Neural progenitor cell (in vitro differentiated cells): ENCODE data around the gene CD8B. TPM values are rescaled to one million over a fixed set of nuclear protein-coding genes. Genes with fewer than 3 reads are reported as not detected.

ENCODE experiments used
- DNase-seq: peaks from one replicate; pipeline ENCODE4 v3.0.0-alpha.2; 2016; ENCODE audit warnings: low spot score
- H2AFZ ChIP-seq: fragments of 200-600 bp; sonication (generic); replicated peaks from 2 replicates; pipeline ENCODE4 v1.6.1; 2016; ENCODE audit warnings: antibody characterized with exemption
- H3F3A ChIP-seq: fragments of 200-600 bp; sonication (generic); 2 replicates; pipeline ENCODE4 v1.6.1; 2016; ENCODE audit warnings: antibody characterized with exemption, low read depth
- H3K27ac ChIP-seq: fragments of 200-600 bp; sonication (generic); 2 replicates; pipeline ENCODE4 v1.5.1; 2016; ENCODE audit warnings: mild to moderate bottlenecking
- H3K27me3 ChIP-seq: fragments of 200-600 bp; sonication (generic); 2 replicates; pipeline ENCODE4 v1.6.1; 2016; ENCODE audit warnings: mild to moderate bottlenecking, moderate library complexity
- H3K36me3 ChIP-seq: fragments of 200-600 bp; sonication (generic); 2 replicates; pipeline ENCODE4 v1.5.1; 2016
- H3K4me1 ChIP-seq: fragments of 200-600 bp; sonication (generic); 2 replicates; pipeline ENCODE4 v1.6.1; 2016; ENCODE audit warnings: mixed run types
- H3K4me2 ChIP-seq: fragments of 200-600 bp; sonication (generic); 2 replicates; pipeline ENCODE4 v1.6.1; 2016
- H3K4me3 ChIP-seq: fragments of 200-600 bp; sonication (generic); 2 replicates; pipeline ENCODE4 v1.5.1; 2016
- H3K79me2 ChIP-seq: fragments of 200-600 bp; sonication (generic); 2 replicates; pipeline ENCODE4 v1.6.1; 2016; ENCODE audit warnings: low read depth
- H3K9ac ChIP-seq: fragments of 200-600 bp; sonication (generic); 2 replicates; pipeline ENCODE4 v1.6.1; 2016
- H3K9me3 ChIP-seq: fragments of 200-600 bp; sonication (generic); 2 replicates; pipeline ENCODE4 v1.5.1; 2016; ENCODE audit warnings: low read depth
- H4K20me1 ChIP-seq: fragments of 200-600 bp; sonication (generic); 2 replicates; pipeline ENCODE4 v1.6.1; 2016; ENCODE audit warnings: low read depth
- H3K27ac Mint-ChIP-seq: 3 replicates; pipeline ENCODE4 v1.8.0; 2021; ENCODE audit warnings: mixed read lengths
- H3K27me3 Mint-ChIP-seq: 2 replicates; pipeline ENCODE4 v1.8.0; 2022; ENCODE audit warnings: low read depth, mild to moderate bottlenecking, inconsistent platforms, moderate library complexity, mixed read lengths; ENCODE audit not compliant: insufficient read depth
- H3K36me3 Mint-ChIP-seq: 3 replicates; pipeline ENCODE4 v1.8.0; 2021; ENCODE audit warnings: mixed read lengths
- H3K4me1 Mint-ChIP-seq: 3 replicates; pipeline ENCODE4 v1.8.0; 2021; ENCODE audit warnings: mixed read lengths
- H3K4me3 Mint-ChIP-seq: 3 replicates; pipeline ENCODE4 v1.8.0; 2021; ENCODE audit warnings: mild to moderate bottlenecking, moderate library complexity, mixed read lengths
- H3K9me3 Mint-ChIP-seq: 3 replicates; pipeline ENCODE4 v1.8.0; 2020; ENCODE audit warnings: mixed read lengths
- CTCF ChIP-seq: fragments of 200-600 bp; sonication (generic); IDR thresholded peaks from 2 replicates; pipeline ENCODE4 v1.5.1; 2017; ENCODE audit warnings: antibody characterized with exemption, mild to moderate bottlenecking
- EZH2 ChIP-seq: fragments of 200-600 bp; sonication (generic); IDR thresholded peaks from 2 replicates; pipeline ENCODE4 v1.6.1; 2017; ENCODE audit warnings: antibody characterized with exemption, mild to moderate bottlenecking, moderate library complexity
- EZH2phosphoT487 ChIP-seq: fragments of 200-600 bp; sonication (generic); IDR thresholded peaks from 2 replicates; pipeline ENCODE4 v1.6.1; 2017; ENCODE audit warnings: antibody characterized with exemption
- total RNA-seq: library from RNA; depleted of rRNA; stranded (reverse); fragments of >200 nt; gene quantifications from 2 replicates; pipeline ENCODE4 v1.2.3, GENCODE V29; 2015; ENCODE audit warnings: low replicate concordance

Gene CD8B
- total RNA-seq, 1 donor from 2014 or later: not detected

DNA sequence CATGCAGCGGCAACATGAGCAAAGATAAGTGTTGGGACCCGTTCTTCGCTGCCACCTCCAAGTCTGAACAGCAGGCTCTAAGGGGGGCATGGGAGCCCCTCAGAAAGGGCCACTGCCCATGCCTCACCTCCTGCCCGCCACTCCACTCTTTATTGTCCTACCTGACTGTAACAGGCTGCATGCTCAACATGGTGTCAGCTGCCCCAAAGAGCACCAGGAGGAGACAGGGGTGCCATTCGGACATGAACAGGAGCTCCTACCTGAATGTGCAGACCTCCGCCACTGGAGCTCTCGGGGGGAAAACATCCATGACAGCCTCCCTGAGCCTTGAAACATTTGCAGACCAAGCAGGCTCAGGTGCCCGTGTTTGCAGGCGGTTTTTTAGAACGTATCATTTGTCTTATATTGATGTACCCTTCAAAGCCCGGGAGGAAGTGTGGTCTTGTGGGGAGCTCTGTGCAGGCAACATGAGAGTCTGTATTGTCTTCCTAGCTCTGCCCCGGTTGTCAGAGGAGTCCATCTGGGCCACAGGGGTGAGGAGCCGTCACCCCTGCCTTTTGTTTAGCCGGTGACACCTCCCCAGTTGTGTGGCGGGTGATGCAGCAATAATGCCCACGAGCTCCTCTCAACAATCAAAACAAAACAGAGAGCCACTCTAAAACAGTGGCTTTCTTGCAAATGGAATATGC lies 35.8 kb downstream of the CD8B start:
- Mint-ChIP-seq H3K4me3 (no peak overlapping the region), H3K27ac (no peak overlapping the region), H3K4me1 (peaks cover 5% of the 10 kb centered on the region), H3K36me3 (no peaks in the 10 kb centered on the region), H3K9me3 (peaks cover 11% of the 10 kb centered on the region), H3K27me3 (peaks cover 2% of the 10 kb centered on the region)
- H3F3A ChIP-seq: no peaks in the 10 kb centered on the region
- H3K4me2 ChIP-seq: no peak overlapping the region
- H3K79me2 ChIP-seq: no peaks in the 10 kb centered on the region
- no peak for DNase-seq
- H3K9ac ChIP-seq: no peak overlapping the region
- TF ChIP-seq EZH2phosphoT487: no peak
- TF ChIP-seq EZH2: no peak
- TF ChIP-seq CTCF: no peak
- H3K4me3 ChIP-seq: no peak overlapping the region
- H3K27me3 ChIP-seq: no peaks in the 10 kb centered on the region
- H2AFZ ChIP-seq: no peak overlapping the region
- H3K36me3 ChIP-seq: no peaks in the 10 kb centered on the region
- H4K20me1 ChIP-seq: no peaks in the 10 kb centered on the region
- peaks cover 6% of the 10 kb centered on the region for H3K9me3 ChIP-seq
- H3K4me1 ChIP-seq: no peaks in the 10 kb centered on the region
- H3K27ac ChIP-seq: no peak overlapping the region

GRCh38 chr2:86825036-86825692 lies 36.5 kb downstream of the CD8B start:
- Histone ChIP-seq H3K27ac (no peak overlapping the region), H3K36me3 (no peaks in the 10 kb centered on the region), H3F3A (no peaks in the 10 kb centered on the region), H2AFZ (no peak overlapping the region), H3K4me1 (no peaks in the 10 kb centered on the region), H4K20me1 (no peaks in the 10 kb centered on the region), H3K9ac (no peak overlapping the region), H3K9me3 (peaks cover 6% of the 10 kb centered on the region), H3K4me3 (no peak overlapping the region), H3K27me3 (no peaks in the 10 kb centered on the region), H3K79me2 (no peaks in the 10 kb centered on the region), H3K4me2 (no peak overlapping the region)
- no peak for TF ChIP-seq EZH2phosphoT487
- TF ChIP-seq EZH2: no peak
- no peak for TF ChIP-seq CTCF
- peaks cover 11% of the 10 kb centered on the region for H3K9me3 Mint-ChIP-seq
- H3K4me1 Mint-ChIP-seq: peaks cover 5% of the 10 kb centered on the region
- no peaks in the 10 kb centered on the region for H3K36me3 Mint-ChIP-seq
- H3K4me3 Mint-ChIP-seq: no peak overlapping the region
- no peak for DNase-seq
- H3K27ac Mint-ChIP-seq: no peak overlapping the region
- peaks cover 2% of the 10 kb centered on the region for H3K27me3 Mint-ChIP-seq

- no peak overlapping the region for H3K4me3 ChIP-seq
- H3K27me3 ChIP-seq: no peaks in the 10 kb centered on the region
- H3K4me1 Mint-ChIP-seq: peaks cover 5% of the 10 kb centered on the region
- DNase-seq: no peak
- no peaks in the 10 kb centered on the region for H4K20me1 ChIP-seq
- H2AFZ ChIP-seq: no peak overlapping the region
- peaks cover 2% of the 10 kb centered on the region for H3K27me3 Mint-ChIP-seq
- H3F3A ChIP-seq: no peaks in the 10 kb centered on the region
- no peak for TF ChIP-seq EZH2
- TF ChIP-seq CTCF: no peak
- no peak for TF ChIP-seq EZH2phosphoT487
- no peaks in the 10 kb centered on the region for H3K79me2 ChIP-seq
- H3K9me3 ChIP-seq: peaks cover 6% of the 10 kb centered on the region
- peaks cover 11% of the 10 kb centered on the region for H3K9me3 Mint-ChIP-seq
- no peak overlapping the region for H3K4me3 Mint-ChIP-seq
- no peak overlapping the region for H3K9ac ChIP-seq
- no peaks in the 10 kb centered on the region for H3K4me1 ChIP-seq
- no peak overlapping the region for H3K4me2 ChIP-seq
- no peak overlapping the region for H3K27ac Mint-ChIP-seq
- H3K36me3 Mint-ChIP-seq: no peaks in the 10 kb centered on the region
- no peaks in the 10 kb centered on the region for H3K36me3 ChIP-seq
- H3K27ac ChIP-seq: no peak overlapping the region
Observed at GRCh38 chr2:86822668-86823345, 38.9 kb downstream of the CD8B start.
